Measurements from ENCODE around the gene PLEKHA1. TPM values are rescaled to one million over a fixed set of nuclear protein-coding genes. Genes with fewer than 3 reads are reported as not detected.

The PLEKHA1 gene
- total RNA-seq, 1 donor from 2014 or later, result 39.1 TPM

- no peak for DNase-seq (ENCODE audit: low read depth)
Measured at GRCh38 chr10:122475591-122476332, 101.3 kb downstream of the PLEKHA1 start.

- no peak for DNase-seq (ENCODE audit: low read depth)
Measured at GRCh38 chr10:122476333-122476695, 101.8 kb downstream of the PLEKHA1 start.

GRCh38 chr10:122477436-122477835 is 102.9 kb downstream of the PLEKHA1 start:
- DNase-seq (ENCODE audit: low read depth), result no peak

- DNase-seq (ENCODE audit: low read depth), result no peak
Measured at GRCh38 chr10:122478971-122479370, 104.5 kb downstream of the PLEKHA1 start.

- DNase-seq (ENCODE audit: low read depth), result no peak
Measured at GRCh38 chr10:122480146-122480833, 105.8 kb downstream of the PLEKHA1 start.

GRCh38 chr10:122481296-122482056 is 107.0 kb downstream of the PLEKHA1 start:
- no peak for DNase-seq (ENCODE audit: low read depth)

Small RNA genes lying within 50 kb of the gene (microRNA-seq; reads per million reads assigned to microRNA genes)
- gene MIR3941, result 0.48 reads per million

Other genes starting within 250 kb of the PLEKHA1 start
- gene BTBD16, start 103.4 kb upstream of the PLEKHA1 start, total RNA-seq, result 1.2 TPM in 1 of 2 replicates, not detected in the other
- gene ARMS2, start 79.9 kb downstream of the PLEKHA1 start, total RNA-seq, result 0.88 TPM in 1 of 2 replicates, not detected in the other
- gene HTRA1, start 86.8 kb downstream of the PLEKHA1 start, total RNA-seq, result 1,617 and 1,959 TPM in 2 replicates
- gene DMBT1, start 186.0 kb downstream of the PLEKHA1 start, total RNA-seq, result 93.9 and 289 TPM in 2 replicates

All from myocyte (in vitro differentiated cells).